Measurements from ENCODE around the gene NID1.

GRCh38 chr1:236101233-236102200 is 36.6 kb upstream of the NID1 start:
- TF ChIP-seq EZH2 (IDR thresholded peaks at IDR 0.05; ENCODE audit: insufficient read depth, poor library complexity, severe bottlenecking) (no peak), EZH2phosphoT487 (IDR thresholded peaks at IDR 0.05; ENCODE audit: insufficient read depth, low read depth) (no peak)
